Endothelial cell of umbilical vein (primary cell): ENCODE results near the gene PLA2G6.

ENCODE experiments used
- CTCF ChIP-seq, 2 donors: IDR thresholded peaks; 1 replicate in 1 of 2; 2 replicates in 1 of 2; pipeline ENCODE4 v1.5.1; 2011; ENCODE audit warnings: low read length in 2 of 2, mild to moderate bottlenecking in 2 of 2, moderate library complexity in 2 of 2, control low read depth in 1 of 2, inconsistent platforms in 1 of 2, low read depth in 1 of 2; ENCODE audit not compliant: insufficient read depth in 1 of 2; ENCODE audit errors: extremely low read depth in 1 of 2
- GATA2 ChIP-seq: IDR thresholded peaks from 2 replicates; pipeline ENCODE4 v1.7.0; 2011; ENCODE audit warnings: low read depth, mild to moderate bottlenecking, moderate library complexity, mixed read lengths, low read length; ENCODE audit not compliant: insufficient read length, insufficient read depth
- JUN ChIP-seq: IDR thresholded peaks from 2 replicates; pipeline ENCODE4 v1.6.1; 2011; ENCODE audit warnings: borderline replicate concordance, low read depth; ENCODE audit not compliant: insufficient read length, insufficient read depth
- POLR2A ChIP-seq: IDR thresholded peaks from 2 replicates; pipeline ENCODE4 v1.6.1; 2012; ENCODE audit warnings: low read depth, mild to moderate bottlenecking, control low read depth, low read length
- POLR2AphosphoS5 ChIP-seq: IDR thresholded peaks from 2 replicates; pipeline ENCODE4 v1.6.1; 2012; ENCODE audit warnings: low read depth, mild to moderate bottlenecking, control low read depth, low read length, moderate library complexity; ENCODE audit not compliant: insufficient read depth

GRCh38 chr22:38192475-38192863, 10.8 kb upstream of the PLA2G6 start:
- no peak for TF ChIP-seq POLR2A
- TF ChIP-seq GATA2 = no peak
- TF ChIP-seq CTCF (IDR thresholded peaks at IDR 0.05; ENCODE audit: extremely low read depth in 1 of 2, insufficient read depth in 1 of 2, low read depth in 1 of 2, low read length in 2 of 2) = no peak
- no peak for TF ChIP-seq JUN
- TF ChIP-seq POLR2AphosphoS5 = no peak
